HG02840 (cell line): Measurements from ENCODE around the gene NRSN2.
"Not testable (repeated sequence)": the region's sequence is repeated elsewhere in the genome, so short reads cannot be mapped to it uniquely, and the experiment has no call there.

Experiments used
- ATAC-seq: cut with Tn5 transposase; IDR thresholded peaks from one replicate; pipeline ENCODE4 v1.9.1; 2021; ENCODE audit warnings: mild to moderate bottlenecking, moderate library complexity, moderate number of reproducible peaks; ENCODE audit not compliant: unreplicated experiment, low FRiP score

The NRSN2 gene

DNA sequence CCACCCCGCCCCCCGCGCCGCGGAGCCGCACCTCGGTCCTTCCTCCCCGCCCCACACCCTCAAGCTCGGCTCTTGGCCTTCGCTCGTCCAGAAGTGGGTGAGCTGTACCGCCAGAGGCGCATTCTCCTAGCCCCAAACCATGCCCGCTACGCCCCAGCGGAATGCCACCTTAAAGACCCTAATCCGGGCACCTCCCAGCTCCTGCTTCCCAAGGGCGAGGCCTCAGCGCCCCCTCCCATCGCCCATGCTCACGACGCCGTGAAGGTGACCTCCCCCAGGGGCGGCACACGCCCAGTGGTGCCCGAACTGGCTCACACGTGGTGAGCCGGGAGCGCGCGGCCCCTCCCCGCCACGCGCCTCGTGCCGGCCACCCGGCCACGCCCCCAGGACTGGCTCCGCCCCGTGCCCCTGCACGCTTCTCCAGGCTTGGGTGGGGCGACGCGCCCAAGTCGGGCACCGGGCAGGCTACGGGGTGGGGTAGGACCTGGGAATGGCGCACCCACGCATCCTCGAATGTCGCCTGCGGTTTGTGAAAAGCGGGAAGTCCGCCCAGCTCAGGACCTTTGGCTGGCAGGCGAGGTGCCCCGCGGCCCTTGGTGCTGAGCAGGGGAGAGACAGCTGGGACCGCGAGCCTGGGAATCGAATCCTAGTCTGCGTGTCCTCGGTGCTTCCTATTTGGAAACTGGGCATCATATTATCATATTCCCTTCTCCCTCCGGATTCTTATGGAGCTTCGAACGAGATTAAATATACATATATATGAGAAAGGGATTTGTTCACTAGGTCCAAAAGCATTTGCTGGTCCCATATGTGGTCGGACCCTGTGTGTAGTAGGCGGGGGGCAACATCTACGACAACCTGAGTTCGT, 22.5 kb upstream of the NRSN2 start:
- ATAC-seq, result peak; percentile 47

- peak; percentile 71 for ATAC-seq
Observed at GRCh38 chr20:325045-325888, 21.6 kb upstream of the NRSN2 start, which contains the start of gene SOX12. TSS of gene SOX12 (plus strand) at chr20:325552. CDS start at chr20:325925, 373 bp downstream.

DNA sequence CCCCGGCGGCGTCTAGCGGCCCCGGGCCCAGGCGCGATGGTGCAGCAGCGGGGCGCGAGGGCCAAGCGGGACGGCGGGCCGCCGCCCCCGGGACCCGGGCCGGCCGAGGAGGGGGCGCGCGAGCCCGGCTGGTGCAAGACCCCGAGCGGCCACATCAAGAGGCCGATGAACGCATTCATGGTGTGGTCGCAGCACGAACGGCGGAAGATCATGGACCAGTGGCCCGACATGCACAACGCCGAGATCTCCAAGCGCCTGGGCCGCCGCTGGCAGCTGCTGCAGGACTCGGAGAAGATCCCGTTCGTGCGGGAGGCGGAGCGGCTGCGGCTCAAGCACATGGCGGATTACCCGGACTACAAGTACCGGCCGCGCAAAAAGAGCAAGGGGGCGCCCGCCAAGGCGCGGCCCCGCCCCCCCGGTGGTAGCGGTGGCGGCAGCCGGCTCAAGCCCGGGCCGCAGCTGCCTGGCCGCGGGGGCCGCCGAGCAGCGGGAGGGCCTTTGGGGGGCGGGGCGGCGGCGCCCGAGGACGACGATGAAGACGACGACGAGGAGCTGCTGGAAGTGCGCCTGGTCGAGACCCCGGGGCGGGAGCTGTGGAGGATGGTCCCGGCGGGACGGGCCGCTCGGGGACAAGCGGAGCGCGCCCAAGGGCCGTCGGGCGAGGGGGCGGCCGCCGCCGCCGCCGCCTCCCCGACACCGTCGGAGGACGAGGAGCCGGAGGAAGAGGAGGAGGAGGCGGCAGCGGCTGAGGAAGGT, 20.8 kb upstream of the NRSN2 start:
- ATAC-seq, result peak; percentile 9

- no peak for ATAC-seq
Observed at GRCh38 chr20:326645-327185, 20.2 kb upstream of the NRSN2 start.

GRCh38 chr20:327186-328026, 19.5 kb upstream of the NRSN2 start:
- no peak for ATAC-seq

DNA sequence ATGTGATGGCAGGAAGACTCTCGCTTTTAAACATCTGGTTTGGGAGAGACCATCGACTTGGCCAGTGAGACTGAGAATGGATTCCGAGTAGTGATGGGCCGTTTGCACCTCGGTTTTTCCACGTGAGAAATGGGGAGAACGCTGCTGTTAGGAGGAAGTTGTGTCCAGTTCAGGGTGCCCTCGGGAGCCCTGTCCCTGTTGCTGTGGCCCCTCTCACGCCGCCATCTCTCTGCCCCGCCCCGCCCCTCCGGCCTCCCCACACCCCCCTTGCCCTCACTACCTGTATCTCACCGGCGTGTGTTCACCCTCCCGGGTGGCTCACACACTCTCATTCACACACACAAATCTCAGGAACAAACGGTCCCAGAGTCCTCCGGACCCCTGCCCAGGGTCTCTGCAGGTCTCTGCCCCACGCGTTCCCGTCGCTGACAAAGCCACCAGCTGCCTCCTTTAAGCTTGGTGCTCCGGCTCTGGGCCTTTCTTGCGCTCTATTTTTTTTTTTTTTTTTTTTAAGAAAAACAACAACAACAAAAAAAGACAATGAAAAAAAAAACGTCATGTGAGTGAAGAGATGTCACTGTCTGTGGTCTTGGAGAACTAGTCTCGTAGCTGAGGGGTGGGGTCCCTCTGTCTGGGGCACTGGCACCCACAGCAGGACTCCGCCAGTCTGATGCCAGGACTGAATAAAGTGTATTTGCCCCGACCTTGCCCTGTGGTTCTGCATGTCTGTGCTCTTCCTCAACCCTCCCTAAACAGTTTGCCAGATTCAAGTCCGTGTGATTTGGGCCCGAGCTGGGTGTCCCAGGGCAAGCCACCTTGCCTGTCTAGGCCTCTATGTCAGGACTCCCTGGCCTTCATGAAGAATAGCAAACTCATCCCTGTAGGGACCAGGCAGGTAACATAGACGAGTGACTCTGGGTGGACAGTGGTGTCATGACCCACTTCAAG, 18.6 kb upstream of the NRSN2 start:
- ATAC-seq, result no peak

DNA sequence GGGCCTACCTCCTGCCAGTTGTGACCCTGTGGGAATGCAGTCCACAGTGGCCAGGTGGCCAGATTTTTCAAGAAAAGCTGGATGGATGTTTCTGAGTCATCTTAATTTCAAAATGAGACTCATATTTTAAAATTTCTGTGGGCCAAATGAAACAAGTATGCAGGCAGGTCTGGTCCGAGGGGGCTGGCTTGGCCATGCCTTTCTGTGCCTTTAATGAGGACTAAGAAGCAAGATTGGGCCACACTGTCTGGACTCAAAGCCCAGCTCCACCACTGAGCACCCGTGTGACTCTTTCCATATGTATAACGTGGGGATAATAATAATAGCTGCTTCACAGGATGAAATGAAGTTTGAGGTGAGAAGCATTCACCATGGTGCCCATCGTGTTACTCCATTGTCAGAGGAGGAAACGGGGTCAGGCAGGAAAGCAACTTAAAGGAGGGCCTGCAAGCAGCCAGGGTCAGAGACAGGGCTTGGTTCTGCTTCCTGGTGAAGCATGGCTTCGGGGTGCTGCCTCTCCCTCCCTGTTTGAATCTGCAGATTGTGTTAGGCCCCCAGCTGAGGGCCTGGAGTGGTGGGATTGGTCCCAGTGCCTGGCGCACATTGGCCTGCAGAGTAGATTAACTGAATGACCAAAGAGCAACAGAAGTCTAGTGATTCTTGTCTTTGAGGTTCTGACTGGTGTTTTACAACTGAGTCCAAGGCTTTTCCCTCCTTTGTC, 17.8 kb upstream of the NRSN2 start:
- no peak for ATAC-seq

GRCh38 chr20:329851-330232, 17.1 kb upstream of the NRSN2 start:
- ATAC-seq, result no peak

- no peak for ATAC-seq
Observed at GRCh38 chr20:330233-331149, 16.4 kb upstream of the NRSN2 start.

- ATAC-seq, result no peak
Observed at GRCh38 chr20:334578-334977, 12.3 kb upstream of the NRSN2 start.

- not testable (repeated sequence) for ATAC-seq
Observed at GRCh38 chr20:336040-336439, 10.9 kb upstream of the NRSN2 start.

DNA sequence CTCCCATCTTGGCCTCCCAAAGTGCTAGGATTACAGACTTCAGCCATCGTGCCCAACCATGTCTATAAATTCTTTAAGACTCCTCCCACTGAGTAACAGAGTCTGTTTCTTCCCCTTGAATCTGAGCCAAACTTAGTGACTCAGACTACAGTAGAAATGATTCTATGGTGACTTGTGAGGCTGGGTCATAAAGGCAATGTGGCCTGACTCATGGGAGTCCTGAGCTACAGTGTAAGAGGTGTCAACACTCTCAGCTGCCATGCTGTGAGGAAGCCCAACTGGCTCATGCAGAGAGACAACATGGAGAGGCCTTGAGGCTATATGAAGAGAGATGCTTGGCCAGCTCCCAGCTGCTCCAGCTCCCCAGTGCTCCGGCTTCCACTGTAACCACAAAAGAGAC, 5.2 kb upstream of the NRSN2 start:
- ATAC-seq, result no peak

DNA sequence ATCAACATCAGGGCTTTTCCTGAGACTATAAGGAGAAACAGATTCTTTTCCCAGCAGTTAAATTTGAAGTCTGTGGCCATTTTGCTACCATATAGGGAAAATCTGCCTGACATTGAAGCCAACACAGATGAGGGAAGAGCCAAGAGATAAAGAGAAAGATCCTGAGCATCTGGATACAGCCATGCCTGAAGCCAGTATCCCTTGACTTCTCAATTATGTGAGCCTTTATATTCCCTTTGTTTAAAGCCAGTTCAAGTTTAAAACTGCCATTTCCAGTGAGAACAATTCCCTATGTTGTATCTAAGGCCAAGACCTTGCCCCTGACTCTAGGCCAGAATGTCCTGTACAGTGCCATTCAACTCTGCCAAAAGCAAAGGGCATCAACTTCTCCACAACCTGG, 3.8 kb upstream of the NRSN2 start:
- no peak for ATAC-seq

GRCh38 chr20:346033-346639, 775 bp upstream of the NRSN2 start:
- no peak for ATAC-seq

- ATAC-seq, result peak; percentile 12
Observed at GRCh38 chr20:347317-347639, 367 bp downstream of the NRSN2 start.

GRCh38 chr20:347640-348484, 951 bp downstream of the NRSN2 start:
- ATAC-seq, result peak; percentile 74
